ENCODE results near the gene DELE1. TPM values are rescaled to one million over a fixed set of nuclear protein-coding genes. Genes with fewer than 3 reads are reported as not detected.

The DELE1 gene
- total RNA-seq, 4 donors from 2014 or later = 42.5 to 99.6 (median 59.9) TPM

DNA sequence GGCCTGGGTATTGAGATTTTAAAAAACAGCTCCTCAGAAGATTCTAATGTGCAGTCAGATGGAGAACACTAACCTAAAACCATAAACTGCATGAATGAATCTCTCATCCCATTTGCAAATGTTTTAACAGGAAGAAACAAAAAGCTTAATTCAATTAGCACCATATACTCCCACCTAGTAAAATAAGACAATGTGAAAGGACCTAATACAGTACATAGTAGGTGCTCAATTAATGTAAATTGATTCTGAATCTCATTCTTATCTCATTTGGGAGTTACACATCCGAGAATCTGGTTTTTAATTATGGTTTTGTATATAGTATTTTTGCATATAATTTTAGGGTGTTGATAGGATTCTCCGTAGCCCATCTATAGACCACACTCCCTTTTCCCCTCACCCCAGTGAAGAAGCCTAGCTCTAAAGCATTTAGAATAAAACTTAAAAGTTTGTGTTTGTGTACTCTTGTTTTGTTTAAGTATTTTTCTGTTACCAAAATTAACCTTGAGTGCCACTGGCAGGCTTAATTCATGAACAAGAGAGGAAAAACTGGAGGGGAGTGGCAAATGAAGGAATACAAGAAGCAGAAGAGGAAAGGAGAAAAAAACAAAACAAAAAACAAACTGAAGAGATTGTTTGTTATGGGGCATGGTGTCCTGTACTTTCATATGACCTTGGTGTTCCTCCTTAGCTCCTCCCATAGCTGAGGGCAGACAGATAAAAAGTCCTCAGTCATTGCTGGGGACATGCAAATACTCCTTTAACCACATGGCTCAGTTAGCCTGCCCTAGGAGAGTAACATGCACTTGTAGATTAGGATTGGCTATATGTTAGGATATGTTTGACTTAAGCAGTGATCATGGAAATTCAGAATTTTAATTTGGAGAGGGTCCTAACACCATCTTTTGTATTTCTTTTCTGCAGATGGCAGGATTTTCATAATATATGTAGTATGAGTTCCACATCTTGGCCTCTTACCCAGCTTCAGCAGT, 46.4 kb downstream of the DELE1 start:
- H3K4me1 ChIP-seq = peaks cover 31% of the 10 kb centered on the region
- 56% methylated on average over 2 of the region's 2 CpGs for WGBS
- H3K36me3 ChIP-seq = peaks cover 23% of the 10 kb centered on the region
- H3K27ac ChIP-seq = peak overlapping the region; percentile 99
- no peaks in the 10 kb centered on the region for H3K9me3 ChIP-seq
- peak overlapping the region; percentile 88 for H3K4me3 ChIP-seq
- DNase-seq (ENCODE audit: low spot score in 2 of 2) = no peak
- no peak for TF ChIP-seq POLR2A (IDR thresholded peaks at IDR 0.05)
- TF ChIP-seq, protein P1, sequence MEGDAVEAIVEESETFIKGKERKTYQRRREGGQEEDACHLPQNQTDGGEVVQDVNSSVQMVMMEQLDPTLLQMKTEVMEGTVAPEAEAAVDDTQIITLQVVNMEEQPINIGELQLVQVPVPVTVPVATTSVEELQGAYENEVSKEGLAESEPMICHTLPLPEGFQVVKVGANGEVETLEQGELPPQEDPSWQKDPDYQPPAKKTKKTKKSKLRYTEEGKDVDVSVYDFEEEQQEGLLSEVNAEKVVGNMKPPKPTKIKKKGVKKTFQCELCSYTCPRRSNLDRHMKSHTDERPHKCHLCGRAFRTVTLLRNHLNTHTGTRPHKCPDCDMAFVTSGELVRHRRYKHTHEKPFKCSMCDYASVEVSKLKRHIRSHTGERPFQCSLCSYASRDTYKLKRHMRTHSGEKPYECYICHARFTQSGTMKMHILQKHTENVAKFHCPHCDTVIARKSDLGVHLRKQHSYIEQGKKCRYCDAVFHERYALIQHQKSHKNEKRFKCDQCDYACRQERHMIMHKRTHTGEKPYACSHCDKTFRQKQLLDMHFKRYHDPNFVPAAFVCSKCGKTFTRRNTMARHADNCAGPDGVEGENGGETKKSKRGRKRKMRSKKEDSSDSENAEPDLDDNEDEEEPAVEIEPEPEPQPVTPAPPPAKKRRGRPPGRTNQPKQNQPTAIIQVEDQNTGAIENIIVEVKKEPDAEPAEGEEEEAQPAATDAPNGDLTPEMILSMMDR (IDR thresholded peaks at IDR 0.05) = no peak
- no peak for TF ChIP-seq EP300 (IDR thresholded peaks at IDR 0.05)
- TF ChIP-seq POLR2AphosphoS5 (IDR thresholded peaks at IDR 0.05) = no peak
- no peaks in the 10 kb centered on the region for H3K27me3 ChIP-seq

DNA sequence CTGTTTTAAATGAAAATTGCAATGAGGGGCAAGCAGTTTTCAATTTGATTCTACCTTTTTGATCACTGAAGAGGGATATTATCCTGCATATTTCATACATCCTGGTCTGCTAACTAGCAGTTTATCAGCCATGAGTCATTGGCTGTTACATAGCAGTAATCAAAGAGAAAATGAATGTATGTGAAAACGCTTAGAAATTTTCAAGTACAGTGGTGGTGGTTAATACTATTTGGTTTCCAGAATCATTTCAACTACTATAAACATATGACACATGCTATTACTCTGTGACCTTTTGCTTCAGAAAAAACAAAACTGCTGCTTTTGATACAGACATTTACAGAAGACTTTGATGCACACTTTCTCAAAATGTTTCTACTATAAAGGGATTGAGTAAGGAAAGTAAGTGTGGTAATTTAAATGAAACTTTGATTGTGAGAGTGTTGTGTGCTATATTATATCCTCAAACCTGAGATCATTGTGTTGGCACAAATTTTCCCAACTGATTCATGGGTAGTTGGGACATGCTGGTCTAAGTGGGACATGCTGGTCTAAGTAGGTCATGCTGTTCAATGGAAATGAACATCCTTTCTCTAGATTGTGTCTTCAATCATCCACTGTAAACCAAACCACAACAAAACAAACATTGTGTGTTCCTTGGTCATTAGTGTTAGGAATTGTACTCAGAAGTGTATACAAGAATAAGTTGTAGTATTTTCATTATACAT, 50.4 kb downstream of the DELE1 start:
- no peaks in the 10 kb centered on the region for H3K9me3 ChIP-seq

DNA sequence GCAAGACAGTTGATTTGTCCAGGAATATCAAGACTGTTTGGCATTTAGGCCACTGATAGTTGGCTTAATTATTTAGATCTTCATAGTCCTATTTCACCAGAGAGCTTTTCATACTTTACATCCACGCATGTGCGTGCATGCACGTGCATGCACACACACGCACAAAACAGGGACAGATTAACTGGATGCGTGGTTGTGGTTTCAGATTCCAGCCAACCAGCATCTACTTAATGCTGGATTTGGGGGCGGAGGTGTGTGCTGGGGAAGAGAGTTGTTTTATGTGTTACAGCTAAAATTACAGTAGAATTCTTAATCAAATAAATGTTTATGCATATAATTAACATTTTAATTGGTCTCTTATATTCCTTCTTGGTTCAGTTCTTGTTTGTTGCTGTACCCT, 52.5 kb downstream of the DELE1 start:
- no peak for DNase-seq (ENCODE audit: low spot score in 2 of 2)
- no peak overlapping the region for H3K27ac ChIP-seq
- H3K9me3 ChIP-seq = no peaks in the 10 kb centered on the region
- peaks cover 6% of the 10 kb centered on the region for H3K4me1 ChIP-seq
- H3K27me3 ChIP-seq = no peaks in the 10 kb centered on the region
- peaks cover 58% of the 10 kb centered on the region for H3K36me3 ChIP-seq
- 60% methylated on average over 6 of the region's 6 CpGs for WGBS
- TF ChIP-seq EP300 (IDR thresholded peaks at IDR 0.05) (no peak), POLR2AphosphoS5 (IDR thresholded peaks at IDR 0.05) (no peak), POLR2A (IDR thresholded peaks at IDR 0.05) (no peak)
- TF ChIP-seq, protein P1 (IDR thresholded peaks at IDR 0.05) = no peak
- H3K4me3 ChIP-seq = no peak overlapping the region

More for the DNA sequence above, 50.4 kb downstream of the DELE1 start:
- DNase-seq (ENCODE audit: low spot score in 2 of 2) = no peak
- no peaks in the 10 kb centered on the region for H3K27me3 ChIP-seq
- H3K36me3 ChIP-seq = peaks cover 37% of the 10 kb centered on the region
- no peak for TF ChIP-seq EP300 (IDR thresholded peaks at IDR 0.05)
- no peak for TF ChIP-seq POLR2A (IDR thresholded peaks at IDR 0.05)
- no peak for TF ChIP-seq POLR2AphosphoS5 (IDR thresholded peaks at IDR 0.05)
- TF ChIP-seq, protein P1 (IDR thresholded peaks at IDR 0.05) = no peak
- WGBS = 84% methylated on average over 1 of the region's 1 CpG
- H3K27ac ChIP-seq = no peak overlapping the region
- H3K4me1 ChIP-seq = peaks cover 23% of the 10 kb centered on the region
- no peak overlapping the region for H3K4me3 ChIP-seq

DNA sequence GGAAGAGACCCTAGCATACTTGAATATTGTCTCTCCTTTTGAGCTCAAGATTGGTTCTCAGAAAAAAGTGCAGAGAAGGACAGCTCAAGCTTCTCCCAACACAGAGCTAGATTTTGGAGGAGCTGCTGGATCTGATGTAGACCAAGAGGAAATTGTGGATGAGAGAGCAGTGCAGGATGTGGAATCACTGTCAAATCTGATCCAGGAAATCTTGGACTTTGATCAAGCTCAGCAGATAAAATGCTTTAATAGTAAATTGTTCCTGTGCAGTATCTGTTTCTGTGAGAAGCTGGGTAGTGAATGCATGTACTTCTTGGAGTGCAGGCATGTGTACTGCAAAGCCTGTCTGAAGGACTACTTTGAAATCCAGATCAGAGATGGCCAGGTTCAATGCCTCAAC, 54.7 kb downstream of the DELE1 start:
- TF ChIP-seq, protein P1 (IDR thresholded peaks at IDR 0.05) = no peak
- Histone ChIP-seq H3K27ac (no peak overlapping the region), H3K36me3 (peaks cover 68% of the 10 kb centered on the region), H3K9me3 (no peaks in the 10 kb centered on the region), H3K27me3 (no peaks in the 10 kb centered on the region), H3K4me3 (no peak overlapping the region), H3K4me1 (no peaks in the 10 kb centered on the region)
- DNase-seq (ENCODE audit: low spot score in 2 of 2) = no peak

DNA sequence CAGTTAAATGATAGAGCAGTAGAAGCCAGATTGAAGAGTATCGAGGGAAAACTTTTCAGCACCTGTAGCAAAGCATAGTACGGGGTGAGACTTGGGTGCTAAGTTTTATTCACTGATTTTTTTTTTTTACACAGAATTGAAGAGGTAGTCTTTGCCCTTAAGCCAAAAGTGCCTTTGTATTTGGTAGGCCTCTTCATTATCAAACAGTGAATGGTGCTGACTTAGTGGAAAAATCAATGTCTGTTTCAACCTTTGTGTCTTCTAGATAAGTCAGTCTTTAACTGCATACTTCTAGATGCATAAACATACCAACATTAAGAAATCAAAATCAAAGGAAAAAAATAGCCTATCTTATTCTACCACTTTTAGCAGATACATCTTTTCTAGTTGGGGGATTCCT, 59.0 kb downstream of the DELE1 start:
- Histone ChIP-seq H3K4me3 (no peak overlapping the region), H3K36me3 (peaks cover 97% of the 10 kb centered on the region), H3K9me3 (no peaks in the 10 kb centered on the region), H3K27me3 (no peaks in the 10 kb centered on the region), H3K27ac (no peak overlapping the region), H3K4me1 (no peaks in the 10 kb centered on the region)
- DNase-seq (ENCODE audit: low spot score in 2 of 2) = no peak
- WGBS = 38% methylated on average over 2 of the region's 2 CpGs
- TF ChIP-seq EP300 (IDR thresholded peaks at IDR 0.05) (no peak), POLR2A (IDR thresholded peaks at IDR 0.05) (no peak), POLR2AphosphoS5 (IDR thresholded peaks at IDR 0.05) (no peak)
- TF ChIP-seq, protein P1 (IDR thresholded peaks at IDR 0.05) = no peak

Data from suprapubic skin (tissue), 4 donors.